ENCODE results near the gene XYLT2.

Gene XYLT2

DNA sequence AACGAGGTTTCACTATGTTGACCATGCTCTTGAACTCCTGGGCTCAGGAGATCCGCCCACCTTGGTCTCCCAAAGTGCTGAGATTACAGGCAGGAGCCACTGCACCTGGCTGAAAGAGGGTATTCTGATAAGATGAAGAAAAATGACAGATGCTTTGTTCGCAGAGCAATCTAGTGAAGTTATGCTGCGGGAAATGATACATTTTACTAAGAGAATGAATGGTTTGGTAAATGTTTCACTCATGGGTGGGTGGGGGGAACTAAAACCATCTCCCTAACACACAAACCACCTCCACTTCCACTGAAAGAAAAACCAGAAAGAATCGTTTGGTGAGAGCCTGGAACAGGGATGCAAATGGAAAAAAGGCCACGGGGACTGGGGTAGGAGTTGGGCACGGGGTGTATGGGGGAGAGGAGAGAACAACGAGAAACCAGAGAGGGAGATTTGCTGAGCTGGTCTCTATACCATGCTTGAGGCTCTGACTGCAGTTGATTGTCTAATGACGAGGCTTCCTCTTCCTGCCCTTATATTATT is 19.0 kb upstream of the XYLT2 start:
- Histone ChIP-seq H3K27ac (replicated peaks) (no peak overlapping the region), H3K27me3 (ENCODE audit: insufficient read depth, poor library complexity, severe bottlenecking) (no peaks in the 10 kb centered on the region), H3K4me3 (replicated peaks; ENCODE audit: insufficient read depth, low read length) (no peak overlapping the region)
- no peak for DNase-seq (ENCODE audit: low read depth in 1 of 2, low spot score in 1 of 2)
- TF ChIP-seq GABPA (IDR thresholded peaks at IDR 0.05; ENCODE audit: low read depth) (no peak), POLR2AphosphoS5 (IDR thresholded peaks at IDR 0.05; ENCODE audit: low read depth) (no peak), SPI1 (IDR thresholded peaks at IDR 0.05; ENCODE audit: borderline replicate concordance, low read depth) (no peak)
- TF ChIP-seq, protein P1, sequence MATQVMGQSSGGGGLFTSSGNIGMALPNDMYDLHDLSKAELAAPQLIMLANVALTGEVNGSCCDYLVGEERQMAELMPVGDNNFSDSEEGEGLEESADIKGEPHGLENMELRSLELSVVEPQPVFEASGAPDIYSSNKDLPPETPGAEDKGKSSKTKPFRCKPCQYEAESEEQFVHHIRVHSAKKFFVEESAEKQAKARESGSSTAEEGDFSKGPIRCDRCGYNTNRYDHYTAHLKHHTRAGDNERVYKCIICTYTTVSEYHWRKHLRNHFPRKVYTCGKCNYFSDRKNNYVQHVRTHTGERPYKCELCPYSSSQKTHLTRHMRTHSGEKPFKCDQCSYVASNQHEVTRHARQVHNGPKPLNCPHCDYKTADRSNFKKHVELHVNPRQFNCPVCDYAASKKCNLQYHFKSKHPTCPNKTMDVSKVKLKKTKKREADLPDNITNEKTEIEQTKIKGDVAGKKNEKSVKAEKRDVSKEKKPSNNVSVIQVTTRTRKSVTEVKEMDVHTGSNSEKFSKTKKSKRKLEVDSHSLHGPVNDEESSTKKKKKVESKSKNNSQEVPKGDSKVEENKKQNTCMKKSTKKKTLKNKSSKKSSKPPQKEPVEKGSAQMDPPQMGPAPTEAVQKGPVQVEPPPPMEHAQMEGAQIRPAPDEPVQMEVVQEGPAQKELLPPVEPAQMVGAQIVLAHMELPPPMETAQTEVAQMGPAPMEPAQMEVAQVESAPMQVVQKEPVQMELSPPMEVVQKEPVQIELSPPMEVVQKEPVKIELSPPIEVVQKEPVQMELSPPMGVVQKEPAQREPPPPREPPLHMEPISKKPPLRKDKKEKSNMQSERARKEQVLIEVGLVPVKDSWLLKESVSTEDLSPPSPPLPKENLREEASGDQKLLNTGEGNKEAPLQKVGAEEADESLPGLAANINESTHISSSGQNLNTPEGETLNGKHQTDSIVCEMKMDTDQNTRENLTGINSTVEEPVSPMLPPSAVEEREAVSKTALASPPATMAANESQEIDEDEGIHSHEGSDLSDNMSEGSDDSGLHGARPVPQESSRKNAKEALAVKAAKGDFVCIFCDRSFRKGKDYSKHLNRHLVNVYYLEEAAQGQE (IDR thresholded peaks at IDR 0.05; ENCODE audit: insufficient replicate concordance, low read depth): no peak
- TF ChIP-seq, protein P2, sequence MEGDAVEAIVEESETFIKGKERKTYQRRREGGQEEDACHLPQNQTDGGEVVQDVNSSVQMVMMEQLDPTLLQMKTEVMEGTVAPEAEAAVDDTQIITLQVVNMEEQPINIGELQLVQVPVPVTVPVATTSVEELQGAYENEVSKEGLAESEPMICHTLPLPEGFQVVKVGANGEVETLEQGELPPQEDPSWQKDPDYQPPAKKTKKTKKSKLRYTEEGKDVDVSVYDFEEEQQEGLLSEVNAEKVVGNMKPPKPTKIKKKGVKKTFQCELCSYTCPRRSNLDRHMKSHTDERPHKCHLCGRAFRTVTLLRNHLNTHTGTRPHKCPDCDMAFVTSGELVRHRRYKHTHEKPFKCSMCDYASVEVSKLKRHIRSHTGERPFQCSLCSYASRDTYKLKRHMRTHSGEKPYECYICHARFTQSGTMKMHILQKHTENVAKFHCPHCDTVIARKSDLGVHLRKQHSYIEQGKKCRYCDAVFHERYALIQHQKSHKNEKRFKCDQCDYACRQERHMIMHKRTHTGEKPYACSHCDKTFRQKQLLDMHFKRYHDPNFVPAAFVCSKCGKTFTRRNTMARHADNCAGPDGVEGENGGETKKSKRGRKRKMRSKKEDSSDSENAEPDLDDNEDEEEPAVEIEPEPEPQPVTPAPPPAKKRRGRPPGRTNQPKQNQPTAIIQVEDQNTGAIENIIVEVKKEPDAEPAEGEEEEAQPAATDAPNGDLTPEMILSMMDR (IDR thresholded peaks at IDR 0.05; ENCODE audit: insufficient read depth, low read length): no peak

DNA sequence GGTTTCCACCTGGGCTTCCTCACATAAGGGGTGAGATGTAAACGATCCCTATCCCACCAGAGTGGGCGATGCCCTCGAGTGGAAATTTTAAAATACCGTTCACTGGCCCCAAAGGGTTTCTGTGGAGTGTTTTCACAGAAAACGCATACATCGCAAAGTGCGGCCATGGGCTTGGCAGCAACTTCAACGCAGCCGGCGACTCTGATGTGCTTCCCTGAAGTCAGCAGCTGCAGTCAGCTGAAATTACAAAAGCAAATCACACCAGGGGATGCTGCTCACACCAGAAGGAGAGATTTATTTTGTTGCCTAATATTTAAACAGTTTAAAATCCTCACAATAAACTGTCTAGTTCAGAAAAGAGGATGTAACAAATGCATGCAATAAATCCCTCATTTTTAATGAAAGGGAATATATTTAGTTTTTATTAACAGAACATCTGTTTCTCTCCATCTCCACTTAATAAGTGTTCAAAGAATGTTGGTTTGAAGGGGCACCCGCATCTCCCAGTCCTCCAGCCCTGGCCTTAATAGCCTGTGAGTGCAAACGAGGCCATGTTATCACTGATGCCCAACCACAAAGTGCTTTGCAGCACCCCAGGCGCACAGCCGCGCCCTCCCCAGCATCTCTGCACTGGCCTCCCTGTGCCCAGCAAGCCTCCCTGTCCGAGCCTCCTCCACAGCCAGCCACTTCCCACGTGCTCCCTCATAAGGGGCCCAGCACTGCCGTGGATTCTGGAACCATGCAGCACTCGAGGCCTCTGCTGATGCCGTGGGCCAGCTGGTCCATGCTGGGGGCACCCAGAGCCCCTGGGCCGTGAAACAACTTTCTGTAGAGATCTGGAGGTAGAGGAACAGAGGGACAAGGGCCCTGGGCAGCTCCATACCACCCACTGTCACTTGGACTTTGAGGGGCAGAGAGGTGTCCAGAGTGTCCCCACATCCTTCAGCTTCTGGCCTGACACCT is 17.3 kb upstream of the XYLT2 start:
- no peaks in the 10 kb centered on the region for H3K27me3 ChIP-seq (ENCODE audit: insufficient read depth, poor library complexity, severe bottlenecking)
- H3K27ac ChIP-seq (replicated peaks): no peak overlapping the region
- DNase-seq (ENCODE audit: low read depth in 1 of 2, low spot score in 1 of 2): no peak
- TF ChIP-seq GABPA (IDR thresholded peaks at IDR 0.05; ENCODE audit: low read depth) (no peak), POLR2AphosphoS5 (IDR thresholded peaks at IDR 0.05; ENCODE audit: low read depth) (no peak), SPI1 (IDR thresholded peaks at IDR 0.05; ENCODE audit: borderline replicate concordance, low read depth) (no peak)
- TF ChIP-seq, protein P2 (IDR thresholded peaks at IDR 0.05; ENCODE audit: insufficient read depth, low read length): no peak
- TF ChIP-seq, protein P1 (IDR thresholded peaks at IDR 0.05; ENCODE audit: insufficient replicate concordance, low read depth): no peak
- H3K4me3 ChIP-seq (replicated peaks; ENCODE audit: insufficient read depth, low read length): no peak overlapping the region

DNA sequence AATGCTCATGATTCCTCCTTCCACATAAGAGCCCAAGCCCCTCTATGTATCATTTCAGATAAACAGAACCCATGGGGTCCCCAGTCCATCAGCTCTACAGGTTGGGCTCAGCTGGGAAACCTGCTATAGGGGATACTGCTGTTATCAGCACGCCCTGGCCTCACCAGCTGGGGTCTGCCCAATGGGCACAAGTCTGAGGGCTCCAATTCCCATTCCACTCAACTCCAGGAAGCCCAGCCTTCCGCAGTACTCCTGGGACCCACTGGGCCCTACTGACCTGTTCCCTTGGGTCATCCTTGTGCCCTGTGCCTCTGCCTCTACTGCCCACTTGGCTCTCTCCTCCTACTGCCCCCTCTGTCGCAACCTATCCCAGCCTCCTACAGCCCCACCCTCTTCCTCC is 16.2 kb upstream of the XYLT2 start:
- H3K4me3 ChIP-seq (replicated peaks; ENCODE audit: insufficient read depth, low read length): no peak overlapping the region
- no peak for DNase-seq (ENCODE audit: low read depth in 1 of 2, low spot score in 1 of 2)
- TF ChIP-seq, protein P2 (IDR thresholded peaks at IDR 0.05; ENCODE audit: insufficient read depth, low read length): no peak
- TF ChIP-seq, protein P1 (IDR thresholded peaks at IDR 0.05; ENCODE audit: insufficient replicate concordance, low read depth): no peak
- TF ChIP-seq GABPA (IDR thresholded peaks at IDR 0.05; ENCODE audit: low read depth) (no peak), POLR2AphosphoS5 (IDR thresholded peaks at IDR 0.05; ENCODE audit: low read depth) (no peak)
- no peak overlapping the region for H3K27ac ChIP-seq (replicated peaks)
- H3K27me3 ChIP-seq (ENCODE audit: insufficient read depth, poor library complexity, severe bottlenecking): no peaks in the 10 kb centered on the region

All from HL-60 (cell line).